Measurements from ENCODE around the gene CFAP99. TPM values are rescaled to one million over a fixed set of nuclear protein-coding genes. Genes with fewer than 3 reads are reported as not detected.

Gene CFAP99
- total and polyA plus RNA-seq, 2 donors (not counting 1 experiment from before 2014, with no cell fraction given), result under 0.01 TPM; not detected in 1

Other genes starting within 250 kb of the CFAP99 start
- gene HAUS3, start 176.8 kb upstream of the CFAP99 start, total RNA-seq, result 5.3 and 5.6 TPM in 2 replicates
- gene HAUS3, start 176.8 kb upstream of the CFAP99 start, polyA plus RNA-seq, result 5.3 and 5.9 TPM in 2 replicates
- gene POLN, start 176.8 kb upstream of the CFAP99 start, total RNA-seq, result 4.9 and 5.6 TPM in 2 replicates
- gene POLN, start 176.8 kb upstream of the CFAP99 start, polyA plus RNA-seq, result 0.58 and 1.2 TPM in 2 replicates
- 26.7 and 42.1 TPM in 2 replicates for gene MXD4, start 156.8 kb upstream of the CFAP99 start, total RNA-seq
- 22.1 and 25.4 TPM in 2 replicates for gene MXD4, start 156.8 kb upstream of the CFAP99 start, polyA plus RNA-seq
- 8.2 and 11.6 TPM in 2 replicates for gene ZFYVE28, start 310 bp upstream of the CFAP99 start, total RNA-seq
- gene ZFYVE28, start 310 bp upstream of the CFAP99 start, polyA plus RNA-seq, result 2.4 and 5.0 TPM in 2 replicates
- gene RNF4, start 50.2 kb downstream of the CFAP99 start, total RNA-seq, result 32.4 and 45.6 TPM in 2 replicates
- 72.4 and 89.4 TPM in 2 replicates for gene RNF4, start 50.2 kb downstream of the CFAP99 start, polyA plus RNA-seq
- 7.4 and 10.9 TPM in 2 replicates for gene FAM193A, start 117.7 kb downstream of the CFAP99 start, total RNA-seq
- 5.6 and 7.4 TPM in 2 replicates for gene FAM193A, start 117.7 kb downstream of the CFAP99 start, polyA plus RNA-seq

Data from fibroblast of lung (primary cell).